ENCODE data around the gene MMEL1.
"Not testable (repeated sequence)": the region's sequence is repeated elsewhere in the genome, so short reads cannot be mapped to it uniquely, and the experiment has no call there.

The MMEL1 gene

GRCh38 chr1:2628191-2628932 is 4.5 kb downstream of the MMEL1 start:
- no peak for DNase-seq (ENCODE audit: low spot score)

- no peak for DNase-seq (ENCODE audit: low spot score)
Measured at GRCh38 chr1:2627746-2628145, 5.1 kb downstream of the MMEL1 start.

- not testable (repeated sequence) for DNase-seq (ENCODE audit: low spot score)
Measured at GRCh38 chr1:2625748-2626147, 7.1 kb downstream of the MMEL1 start.

- no peak for DNase-seq (ENCODE audit: low spot score)
Measured at GRCh38 chr1:2625311-2625710, 7.5 kb downstream of the MMEL1 start.

GRCh38 chr1:2624735-2625300 is 8.0 kb downstream of the MMEL1 start:
- no peak for DNase-seq (ENCODE audit: low spot score)

GRCh38 chr1:2623571-2624337 is 9.1 kb downstream of the MMEL1 start:
- DNase-seq (ENCODE audit: low spot score): no peak

- no peak for DNase-seq (ENCODE audit: low spot score)
Measured at GRCh38 chr1:2617971-2618470, 14.8 kb downstream of the MMEL1 start.

GRCh38 chr1:2614145-2614544 is 18.7 kb downstream of the MMEL1 start:
- no peak for DNase-seq (ENCODE audit: low spot score)

GRCh38 chr1:2612591-2613365 is 20.0 kb downstream of the MMEL1 start:
- DNase-seq (ENCODE audit: low spot score): no peak

GRCh38 chr1:2611621-2612437 is 21.0 kb downstream of the MMEL1 start:
- DNase-seq (ENCODE audit: low spot score): no peak

GRCh38 chr1:2611031-2611501 is 21.8 kb downstream of the MMEL1 start:
- DNase-seq (ENCODE audit: low spot score): no peak

- no peak for DNase-seq (ENCODE audit: low spot score)
Measured at GRCh38 chr1:2610036-2610959, 22.5 kb downstream of the MMEL1 start.

- DNase-seq (ENCODE audit: low spot score): no peak
Measured at GRCh38 chr1:2609319-2610035, 23.3 kb downstream of the MMEL1 start.

- no peak for DNase-seq (ENCODE audit: low spot score)
Measured at GRCh38 chr1:2607641-2608091, 25.1 kb downstream of the MMEL1 start.

GRCh38 chr1:2606881-2607621 is 25.8 kb downstream of the MMEL1 start:
- no peak for DNase-seq (ENCODE audit: low spot score)

- DNase-seq (ENCODE audit: low spot score): no peak
Measured at GRCh38 chr1:2606396-2606880, 26.4 kb downstream of the MMEL1 start.

- DNase-seq (ENCODE audit: low spot score): no peak
Measured at GRCh38 chr1:2605509-2606395, 27.1 kb downstream of the MMEL1 start.

Data from HuH-7.5 (cell line).